Testis (tissue), 2 donors: ENCODE measurements around the gene PLPPR4.
"Not testable (repeated sequence)": the region's sequence is repeated elsewhere in the genome, so short reads cannot be mapped to it uniquely, and the experiment has no call there.

Experiments
- POLR2A ChIP-seq: fragments of 450-650 bp; IDR thresholded peaks from one replicate; pipeline ENCODE4 v1.6.1; 2017; ENCODE audit warnings: antibody characterized with exemption, mild to moderate bottlenecking, moderate library complexity
- TF ChIP-seq, protein P1 (sequence below), 3 experiments: fragments of 450-650 bp in 2 of 3; fragments of 200-600 bp in 1 of 3; sonication (generic) in 1 of 3; IDR thresholded peaks; one replicate each; pipeline ENCODE4 v1.5.1; 2016 to 2019; ENCODE audit warnings: antibody characterized with exemption in 3 of 3, mild to moderate bottlenecking in 2 of 3, moderate library complexity in 1 of 3

DNA sequence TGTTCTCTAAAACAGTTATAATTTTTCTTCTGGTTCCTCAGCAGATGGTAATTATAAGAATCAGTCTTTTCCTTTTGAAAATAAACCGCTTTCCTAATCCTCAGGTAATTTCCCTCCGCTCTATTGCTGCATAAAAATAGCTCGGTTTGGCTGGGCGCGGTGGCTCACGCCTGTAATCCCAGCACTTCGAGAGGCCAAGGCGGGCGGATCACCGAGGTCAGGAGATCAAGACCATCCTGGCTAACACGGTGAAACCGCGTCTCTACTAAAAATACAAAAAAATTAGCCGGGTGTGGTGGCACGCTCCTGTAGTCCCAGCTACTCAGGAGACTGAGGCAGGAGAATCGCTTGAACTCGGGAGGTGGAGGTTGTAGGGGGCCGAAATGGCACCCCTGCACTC, 19.2 kb downstream of the PLPPR4 start:
- TF ChIP-seq, protein P1, sequence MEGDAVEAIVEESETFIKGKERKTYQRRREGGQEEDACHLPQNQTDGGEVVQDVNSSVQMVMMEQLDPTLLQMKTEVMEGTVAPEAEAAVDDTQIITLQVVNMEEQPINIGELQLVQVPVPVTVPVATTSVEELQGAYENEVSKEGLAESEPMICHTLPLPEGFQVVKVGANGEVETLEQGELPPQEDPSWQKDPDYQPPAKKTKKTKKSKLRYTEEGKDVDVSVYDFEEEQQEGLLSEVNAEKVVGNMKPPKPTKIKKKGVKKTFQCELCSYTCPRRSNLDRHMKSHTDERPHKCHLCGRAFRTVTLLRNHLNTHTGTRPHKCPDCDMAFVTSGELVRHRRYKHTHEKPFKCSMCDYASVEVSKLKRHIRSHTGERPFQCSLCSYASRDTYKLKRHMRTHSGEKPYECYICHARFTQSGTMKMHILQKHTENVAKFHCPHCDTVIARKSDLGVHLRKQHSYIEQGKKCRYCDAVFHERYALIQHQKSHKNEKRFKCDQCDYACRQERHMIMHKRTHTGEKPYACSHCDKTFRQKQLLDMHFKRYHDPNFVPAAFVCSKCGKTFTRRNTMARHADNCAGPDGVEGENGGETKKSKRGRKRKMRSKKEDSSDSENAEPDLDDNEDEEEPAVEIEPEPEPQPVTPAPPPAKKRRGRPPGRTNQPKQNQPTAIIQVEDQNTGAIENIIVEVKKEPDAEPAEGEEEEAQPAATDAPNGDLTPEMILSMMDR (IDR thresholded peaks at IDR 0.05): not testable (repeated sequence)
- not testable (repeated sequence) for TF ChIP-seq POLR2A
